Liver (tissue), 9 donors: ENCODE data around the gene ZNF592. TPM values are rescaled to one million over a fixed set of nuclear protein-coding genes. Genes with fewer than 3 reads are reported as not detected.

Source experiments
- DNase-seq: peaks from one replicate; pipeline ENCODE4 v3.0.0-alpha.2; 2017; ENCODE audit warnings: low spot score
- H3K27ac ChIP-seq, 2 donors: one replicate each; pipeline ENCODE4 v1.7.0; 2013; ENCODE audit warnings: inconsistent platforms in 2 of 2, low read length in 2 of 2, control low read depth in 1 of 2, low read depth in 1 of 2, mild to moderate bottlenecking in 1 of 2
- H3K27me3 ChIP-seq, 4 donors: one replicate each; pipeline versions ENCODE4 v1.6.1 to v1.7.0; 2013; ENCODE audit warnings: low read length in 3 of 4, inconsistent platforms in 1 of 4, mild to moderate bottlenecking in 1 of 4, moderate library complexity in 1 of 4; ENCODE audit not compliant: control insufficient read depth in 4 of 4, insufficient read depth in 4 of 4
- H3K36me3 ChIP-seq, 4 donors: one replicate each; pipeline versions ENCODE4 v1.6.1 to v1.7.0; 2013; ENCODE audit warnings: low read length in 3 of 4, mild to moderate bottlenecking in 3 of 4, low read depth in 1 of 4, moderate library complexity in 1 of 4; ENCODE audit not compliant: control insufficient read depth in 4 of 4, insufficient read depth in 3 of 4
- H3K4me1 ChIP-seq, 4 donors: one replicate each; pipeline versions ENCODE4 v1.6.1 to v1.7.0; 2013; ENCODE audit warnings: low read length in 3 of 4, mild to moderate bottlenecking in 3 of 4, moderate library complexity in 1 of 4; ENCODE audit not compliant: control insufficient read depth in 4 of 4, insufficient read depth in 4 of 4
- H3K4me3 ChIP-seq, 3 donors: one replicate each; pipeline versions ENCODE4 v1.6.1 to v1.7.0; 2013; ENCODE audit warnings: low read length in 3 of 3, control low read depth in 1 of 3, low read depth in 1 of 3, mild to moderate bottlenecking in 1 of 3
- H3K9ac ChIP-seq, 2 donors: one replicate each; pipeline ENCODE4 v1.7.0; 2013; ENCODE audit warnings: low read length in 2 of 2, mild to moderate bottlenecking in 2 of 2, moderate library complexity in 2 of 2, control low read depth in 1 of 2, low read depth in 1 of 2
- H3K9me3 ChIP-seq, 4 donors: one replicate each; pipeline versions ENCODE4 v1.6.1 to v1.7.0; 2013; ENCODE audit warnings: low read length in 3 of 4; ENCODE audit not compliant: control insufficient read depth in 4 of 4
- EGR1 ChIP-seq, 2 donors: IDR thresholded peaks; 2 replicates each; pipeline ENCODE4 v1.6.1; 2016 to 2018; ENCODE audit warnings: antibody characterized with exemption in 2 of 2, low read depth in 2 of 2
- FOXA1 ChIP-seq: IDR thresholded peaks from 2 replicates; pipeline ENCODE4 v1.6.1; 2016; ENCODE audit warnings: antibody characterized with exemption
- FOXA2 ChIP-seq: IDR thresholded peaks from 2 replicates; pipeline ENCODE4 v1.6.1; 2016; ENCODE audit warnings: antibody characterized with exemption
- GABPA ChIP-seq, 2 donors: IDR thresholded peaks in 1 of 2; conservative IDR thresholded peaks in 1 of 2; 2 replicates each; pipeline ENCODE4 v1.6.1; 2016; ENCODE audit warnings: antibody characterized with exemption in 2 of 2, mild to moderate bottlenecking in 1 of 2, moderate library complexity in 1 of 2
- HNF4A ChIP-seq, 2 donors: conservative IDR thresholded peaks; 2 replicates each; pipeline ENCODE4 v1.6.1; 2016; ENCODE audit warnings: antibody characterized with exemption in 2 of 2, mild to moderate bottlenecking in 2 of 2
- HNF4G ChIP-seq: IDR thresholded peaks from 2 replicates; pipeline ENCODE4 v1.6.1; 2016; ENCODE audit warnings: antibody characterized with exemption
- JUND ChIP-seq, 2 donors: IDR thresholded peaks; 2 replicates each; pipeline ENCODE4 v1.6.1; 2016; ENCODE audit warnings: antibody characterized with exemption in 2 of 2
- NR2F2 ChIP-seq: IDR thresholded peaks from 2 replicates; pipeline ENCODE4 v1.6.1; 2016; ENCODE audit warnings: antibody characterized with exemption
- RAD21 ChIP-seq, 2 donors: IDR thresholded peaks; 2 replicates each; pipeline ENCODE4 v1.6.1; 2016; ENCODE audit warnings: antibody characterized with exemption in 2 of 2, mild to moderate bottlenecking in 2 of 2
- RXRA ChIP-seq, 2 donors: IDR thresholded peaks; 2 replicates each; pipeline ENCODE4 v1.6.1; 2017 to 2018; ENCODE audit warnings: antibody characterized with exemption in 2 of 2, mild to moderate bottlenecking in 1 of 2
- TAF1 ChIP-seq: conservative IDR thresholded peaks from 2 replicates; pipeline ENCODE4 v1.6.1; 2016; ENCODE audit warnings: antibody characterized with exemption, mild to moderate bottlenecking
- YY1 ChIP-seq: IDR thresholded peaks from 2 replicates; pipeline ENCODE4 v1.6.1; 2016; ENCODE audit warnings: antibody characterized with exemption, mild to moderate bottlenecking
- WGBS: extraction: QIAGEN DNeasy Blood & Tissue Kit; methylation state at CpG from one replicate; pipeline ENCODE4 v1.1.7; 2013; 5-methylcytosine and 5-hydroxymethylcytosine counted together
- polyA plus RNA-seq, 2 donors: library from polyadenylated mRNA; stranded (reverse) in 1 of 2; unstranded in 1 of 2; fragments of 200-250 nt in 1 of 2; fragments of >200 nt in 1 of 2; fragmentation: Nextera tagmentation in 1 of 2; extraction: Ambion mirVana in 1 of 2; gene quantifications; one replicate each; pipeline versions ENCODE4 v1.2.1 to v1.2.3, GENCODE V29; 2013 to 2015
- total RNA-seq, 2 donors: library from RNA; depleted of rRNA; stranded (reverse); fragments of >200 nt; gene quantifications; one replicate each; pipeline ENCODE4 v1.2.3, GENCODE V29; 2014
- TF ChIP-seq, protein P1 (sequence below): IDR thresholded peaks from 2 replicates; pipeline ENCODE4 v1.6.1; 2016; ENCODE audit warnings: antibody characterized with exemption
- TF ChIP-seq, protein P2 (sequence below): IDR thresholded peaks from 2 replicates; pipeline ENCODE4 v1.6.1; 2016; ENCODE audit warnings: antibody characterized with exemption, mild to moderate bottlenecking
- TF ChIP-seq, protein P3 (sequence below): fragments of 150-350 bp; IDR thresholded peaks from 2 replicates; pipeline ENCODE4 v1.5.1; 2017; ENCODE audit warnings: improper control_type of control experiment, low read depth, low read length; ENCODE audit not compliant: missing input control
- TF ChIP-seq, protein P4 (sequence below): IDR thresholded peaks from 2 replicates; pipeline ENCODE4 v1.6.1; 2016; ENCODE audit warnings: antibody characterized with exemption
- TF ChIP-seq, protein P5 (sequence below): IDR thresholded peaks from 2 replicates; pipeline ENCODE4 v1.6.1; 2016; ENCODE audit warnings: antibody characterized with exemption
- donor health status: healthy.
- donor health status: healthy.
- donor health status: healthy.
- donor health status: healthy.
- donor health status: healthy.

Gene ZNF592
- total and polyA plus RNA-seq, 4 donors = 4.4 to 10.6 (median 7.5) TPM

DNA sequence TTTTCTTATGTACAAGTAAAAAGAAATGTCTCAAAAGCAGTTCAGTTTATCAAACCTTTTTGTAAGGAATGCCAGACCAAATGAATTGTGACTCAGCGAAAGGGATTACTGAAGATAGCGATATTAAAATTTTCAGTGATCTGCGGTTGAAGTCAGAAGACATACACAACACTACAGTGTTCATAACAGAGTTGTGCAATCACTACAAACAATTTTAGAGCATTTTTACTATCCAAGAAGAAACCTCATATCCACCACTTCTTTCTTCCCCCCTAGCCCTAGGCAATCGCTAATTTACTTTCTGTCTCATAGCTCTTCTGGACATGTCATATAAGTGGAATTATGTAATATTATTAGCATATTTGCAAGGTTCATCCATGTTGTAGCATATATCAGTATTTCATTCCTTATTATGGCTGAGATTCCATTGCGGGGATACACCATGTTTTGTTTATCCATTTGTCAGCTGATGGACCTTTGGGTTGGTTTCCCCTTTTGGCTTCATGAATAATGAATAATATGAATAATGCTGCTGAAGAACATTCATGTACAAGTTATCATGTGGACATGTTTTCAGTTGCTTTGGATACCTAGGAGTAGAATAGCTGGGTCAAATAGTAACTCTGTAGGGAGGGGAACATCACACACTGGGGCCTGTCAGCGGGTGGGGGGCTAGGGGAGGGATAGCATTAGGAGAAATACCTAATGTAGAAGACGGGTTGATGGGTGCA, 45.2 kb downstream of the ZNF592 start:
- 90% methylated on average over 7 of the region's 7 CpGs for WGBS
- H3K4me1 ChIP-seq = peaks cover 0 to 11% (median 3%) of the 10 kb centered on the region in 4 donors
- H3K9ac ChIP-seq = no peak overlapping the region
- H3K27ac ChIP-seq = no peak overlapping the region
- no peaks in the 10 kb centered on the region for H3K27me3 ChIP-seq
- no peaks in the 10 kb centered on the region for H3K9me3 ChIP-seq
- H3K36me3 ChIP-seq = peaks cover 3 to 53% (median 40%) of the 10 kb centered on the region in 4 donors
- no peak overlapping the region for H3K4me3 ChIP-seq
- DNase-seq = no peak
- TF ChIP-seq FOXA1 (no peak), EGR1 (IDR thresholded peaks at IDR 0.05; ENCODE audit: low read depth in 2 of 2) (no peak), RAD21 (IDR thresholded peaks at IDR 0.05) (no peak), RXRA (IDR thresholded peaks at IDR 0.05) (no peak), HNF4G (no peak), YY1 (no peak), HNF4A (conservative IDR thresholded peaks at IDR 0.05) (no peak), GABPA (IDR thresholded peaks at IDR 0.05 in 1 of 2, conservative IDR thresholded peaks at IDR 0.05 in 1 of 2) (no peak), NR2F2 (no peak), TAF1 (no peak), FOXA2 (no peak), JUND (IDR thresholded peaks at IDR 0.05) (no peak)
- TF ChIP-seq, protein P1, sequence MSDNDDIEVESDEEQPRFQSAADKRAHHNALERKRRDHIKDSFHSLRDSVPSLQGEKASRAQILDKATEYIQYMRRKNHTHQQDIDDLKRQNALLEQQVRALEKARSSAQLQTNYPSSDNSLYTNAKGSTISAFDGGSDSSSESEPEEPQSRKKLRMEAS = no peak
- TF ChIP-seq, protein P2, sequence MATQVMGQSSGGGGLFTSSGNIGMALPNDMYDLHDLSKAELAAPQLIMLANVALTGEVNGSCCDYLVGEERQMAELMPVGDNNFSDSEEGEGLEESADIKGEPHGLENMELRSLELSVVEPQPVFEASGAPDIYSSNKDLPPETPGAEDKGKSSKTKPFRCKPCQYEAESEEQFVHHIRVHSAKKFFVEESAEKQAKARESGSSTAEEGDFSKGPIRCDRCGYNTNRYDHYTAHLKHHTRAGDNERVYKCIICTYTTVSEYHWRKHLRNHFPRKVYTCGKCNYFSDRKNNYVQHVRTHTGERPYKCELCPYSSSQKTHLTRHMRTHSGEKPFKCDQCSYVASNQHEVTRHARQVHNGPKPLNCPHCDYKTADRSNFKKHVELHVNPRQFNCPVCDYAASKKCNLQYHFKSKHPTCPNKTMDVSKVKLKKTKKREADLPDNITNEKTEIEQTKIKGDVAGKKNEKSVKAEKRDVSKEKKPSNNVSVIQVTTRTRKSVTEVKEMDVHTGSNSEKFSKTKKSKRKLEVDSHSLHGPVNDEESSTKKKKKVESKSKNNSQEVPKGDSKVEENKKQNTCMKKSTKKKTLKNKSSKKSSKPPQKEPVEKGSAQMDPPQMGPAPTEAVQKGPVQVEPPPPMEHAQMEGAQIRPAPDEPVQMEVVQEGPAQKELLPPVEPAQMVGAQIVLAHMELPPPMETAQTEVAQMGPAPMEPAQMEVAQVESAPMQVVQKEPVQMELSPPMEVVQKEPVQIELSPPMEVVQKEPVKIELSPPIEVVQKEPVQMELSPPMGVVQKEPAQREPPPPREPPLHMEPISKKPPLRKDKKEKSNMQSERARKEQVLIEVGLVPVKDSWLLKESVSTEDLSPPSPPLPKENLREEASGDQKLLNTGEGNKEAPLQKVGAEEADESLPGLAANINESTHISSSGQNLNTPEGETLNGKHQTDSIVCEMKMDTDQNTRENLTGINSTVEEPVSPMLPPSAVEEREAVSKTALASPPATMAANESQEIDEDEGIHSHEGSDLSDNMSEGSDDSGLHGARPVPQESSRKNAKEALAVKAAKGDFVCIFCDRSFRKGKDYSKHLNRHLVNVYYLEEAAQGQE = no peak
- TF ChIP-seq, protein P3, sequence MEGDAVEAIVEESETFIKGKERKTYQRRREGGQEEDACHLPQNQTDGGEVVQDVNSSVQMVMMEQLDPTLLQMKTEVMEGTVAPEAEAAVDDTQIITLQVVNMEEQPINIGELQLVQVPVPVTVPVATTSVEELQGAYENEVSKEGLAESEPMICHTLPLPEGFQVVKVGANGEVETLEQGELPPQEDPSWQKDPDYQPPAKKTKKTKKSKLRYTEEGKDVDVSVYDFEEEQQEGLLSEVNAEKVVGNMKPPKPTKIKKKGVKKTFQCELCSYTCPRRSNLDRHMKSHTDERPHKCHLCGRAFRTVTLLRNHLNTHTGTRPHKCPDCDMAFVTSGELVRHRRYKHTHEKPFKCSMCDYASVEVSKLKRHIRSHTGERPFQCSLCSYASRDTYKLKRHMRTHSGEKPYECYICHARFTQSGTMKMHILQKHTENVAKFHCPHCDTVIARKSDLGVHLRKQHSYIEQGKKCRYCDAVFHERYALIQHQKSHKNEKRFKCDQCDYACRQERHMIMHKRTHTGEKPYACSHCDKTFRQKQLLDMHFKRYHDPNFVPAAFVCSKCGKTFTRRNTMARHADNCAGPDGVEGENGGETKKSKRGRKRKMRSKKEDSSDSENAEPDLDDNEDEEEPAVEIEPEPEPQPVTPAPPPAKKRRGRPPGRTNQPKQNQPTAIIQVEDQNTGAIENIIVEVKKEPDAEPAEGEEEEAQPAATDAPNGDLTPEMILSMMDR = no peak
- TF ChIP-seq, protein P4, sequence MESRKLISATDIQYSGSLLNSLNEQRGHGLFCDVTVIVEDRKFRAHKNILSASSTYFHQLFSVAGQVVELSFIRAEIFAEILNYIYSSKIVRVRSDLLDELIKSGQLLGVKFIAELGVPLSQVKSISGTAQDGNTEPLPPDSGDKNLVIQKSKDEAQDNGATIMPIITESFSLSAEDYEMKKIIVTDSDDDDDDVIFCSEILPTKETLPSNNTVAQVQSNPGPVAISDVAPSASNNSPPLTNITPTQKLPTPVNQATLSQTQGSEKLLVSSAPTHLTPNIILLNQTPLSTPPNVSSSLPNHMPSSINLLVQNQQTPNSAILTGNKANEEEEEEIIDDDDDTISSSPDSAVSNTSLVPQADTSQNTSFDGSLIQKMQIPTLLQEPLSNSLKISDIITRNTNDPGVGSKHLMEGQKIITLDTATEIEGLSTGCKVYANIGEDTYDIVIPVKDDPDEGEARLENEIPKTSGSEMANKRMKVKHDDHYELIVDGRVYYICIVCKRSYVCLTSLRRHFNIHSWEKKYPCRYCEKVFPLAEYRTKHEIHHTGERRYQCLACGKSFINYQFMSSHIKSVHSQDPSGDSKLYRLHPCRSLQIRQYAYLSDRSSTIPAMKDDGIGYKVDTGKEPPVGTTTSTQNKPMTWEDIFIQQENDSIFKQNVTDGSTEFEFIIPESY = no peak
- TF ChIP-seq, protein P5, sequence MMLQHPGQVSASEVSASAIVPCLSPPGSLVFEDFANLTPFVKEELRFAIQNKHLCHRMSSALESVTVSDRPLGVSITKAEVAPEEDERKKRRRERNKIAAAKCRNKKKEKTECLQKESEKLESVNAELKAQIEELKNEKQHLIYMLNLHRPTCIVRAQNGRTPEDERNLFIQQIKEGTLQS = no peak
